Nucleus accumbens (tissue), 56 donors: ENCODE data around the gene PTGES2.
"Not testable (repeated sequence)": the region's sequence is repeated elsewhere in the genome, so short reads cannot be mapped to it uniquely, and the experiment has no call there.

Experiments used
- DNase-seq, 56 donors: peaks; one replicate each; lab custom pipeline; 2025; lab: John Stamatoyannopoulos, UW

PTGES2 gene

DNA sequence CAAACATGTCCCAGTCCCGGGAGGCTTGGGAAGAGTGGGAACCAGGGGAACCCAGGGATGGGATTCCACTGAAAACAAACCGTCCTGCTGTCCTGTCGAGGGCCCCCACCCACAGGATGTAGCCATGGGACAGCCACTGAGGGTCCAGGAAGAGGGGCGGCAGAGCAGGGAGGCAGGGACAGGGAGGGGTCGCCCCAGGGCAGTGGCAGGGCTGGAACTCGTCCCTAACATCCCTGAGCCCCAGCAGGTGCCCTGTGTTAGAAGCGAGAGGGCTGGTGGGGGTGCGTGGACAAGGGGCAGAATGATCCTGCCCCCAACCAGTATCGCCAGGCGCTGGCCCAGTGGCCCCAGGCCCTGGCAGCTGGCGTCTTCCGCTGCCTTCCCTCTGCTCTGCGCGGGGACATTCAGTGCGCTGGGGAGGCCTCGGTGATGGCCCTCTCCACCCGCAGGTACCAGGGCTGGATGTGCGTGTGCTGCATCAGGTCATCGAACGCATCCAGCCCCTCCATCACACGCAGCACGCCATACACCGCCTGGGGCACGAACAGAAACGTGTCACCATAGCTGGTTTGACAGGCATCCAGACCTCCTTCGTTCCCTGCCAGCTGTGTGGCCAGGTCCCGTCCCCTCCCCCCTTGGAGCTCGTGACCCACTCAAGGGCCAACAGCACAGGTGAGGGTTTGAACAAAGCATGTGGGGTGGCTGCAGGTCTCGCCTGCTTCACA, 6.6 kb downstream of the PTGES2 start:
- no peak for DNase-seq

DNA sequence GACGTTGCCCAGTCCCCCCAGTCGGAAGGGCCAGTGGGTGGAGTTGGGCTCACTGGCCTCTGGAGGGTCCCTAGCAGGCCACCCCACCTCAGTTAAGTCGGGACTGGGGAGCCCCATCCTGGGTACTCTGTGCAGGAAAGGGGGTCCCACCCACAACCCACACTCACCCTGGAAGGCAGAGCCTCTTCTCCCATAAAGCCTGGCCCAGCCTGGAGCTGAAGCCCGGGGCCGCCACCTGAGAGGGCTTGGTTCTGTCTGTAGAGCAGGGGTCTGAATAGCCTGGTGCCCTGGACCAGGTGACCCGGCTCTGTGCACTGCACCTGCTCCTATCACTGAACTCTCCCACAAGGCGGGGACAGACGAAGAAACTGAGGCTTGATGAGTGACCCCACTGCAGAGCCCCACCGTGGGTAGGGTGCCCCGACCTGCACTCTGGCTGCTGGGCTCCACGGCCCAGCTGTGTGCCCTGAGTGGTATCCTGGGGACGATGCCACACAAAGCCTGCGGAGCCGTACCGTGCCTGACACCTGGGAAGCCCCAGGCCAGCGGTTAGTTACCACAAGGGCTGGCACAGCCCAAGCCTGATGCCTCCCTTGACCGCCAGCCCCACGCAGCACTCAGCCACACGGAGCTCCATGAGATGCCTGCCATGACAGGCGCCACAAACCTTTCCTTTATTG, 7.3 kb downstream of the PTGES2 start:
- DNase-seq, result no peak

DNA sequence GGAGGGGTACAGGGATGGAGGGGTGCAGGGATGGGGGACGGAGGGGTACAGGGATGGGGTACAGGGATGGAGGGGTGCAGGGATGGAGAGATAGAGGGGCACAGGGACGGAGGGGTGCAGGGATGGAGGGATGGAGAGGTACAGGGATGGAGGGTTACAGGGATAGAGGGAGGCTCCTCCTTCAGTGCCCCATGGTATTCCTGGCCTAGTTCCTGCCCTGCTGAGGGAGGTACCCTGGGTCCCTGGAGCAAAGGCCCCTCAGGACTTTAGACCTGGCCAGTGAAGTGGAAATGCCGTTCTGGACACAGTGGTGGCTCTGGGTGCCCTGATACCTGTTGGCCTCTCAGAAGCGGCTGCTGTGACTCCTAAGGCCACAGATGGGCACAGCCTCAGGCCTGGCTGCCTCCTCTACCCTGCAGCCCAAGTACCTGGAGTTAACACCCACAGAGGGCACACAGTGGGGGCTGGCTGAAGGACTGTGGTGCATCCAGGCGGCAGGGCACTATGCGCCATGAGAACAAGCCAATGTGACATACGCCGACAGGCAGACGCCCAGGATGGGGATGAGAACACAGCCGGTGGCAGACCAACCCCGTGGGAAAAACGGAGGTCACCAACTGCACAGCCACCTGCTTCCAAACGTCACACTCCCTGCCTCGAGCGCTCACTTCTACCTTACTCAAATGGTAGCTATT, 8.4 kb downstream of the PTGES2 start:
- DNase-seq, result no peak

GRCh38 chr9:128118472-128118857, 9.1 kb downstream of the PTGES2 start:
- no peak for DNase-seq

DNA sequence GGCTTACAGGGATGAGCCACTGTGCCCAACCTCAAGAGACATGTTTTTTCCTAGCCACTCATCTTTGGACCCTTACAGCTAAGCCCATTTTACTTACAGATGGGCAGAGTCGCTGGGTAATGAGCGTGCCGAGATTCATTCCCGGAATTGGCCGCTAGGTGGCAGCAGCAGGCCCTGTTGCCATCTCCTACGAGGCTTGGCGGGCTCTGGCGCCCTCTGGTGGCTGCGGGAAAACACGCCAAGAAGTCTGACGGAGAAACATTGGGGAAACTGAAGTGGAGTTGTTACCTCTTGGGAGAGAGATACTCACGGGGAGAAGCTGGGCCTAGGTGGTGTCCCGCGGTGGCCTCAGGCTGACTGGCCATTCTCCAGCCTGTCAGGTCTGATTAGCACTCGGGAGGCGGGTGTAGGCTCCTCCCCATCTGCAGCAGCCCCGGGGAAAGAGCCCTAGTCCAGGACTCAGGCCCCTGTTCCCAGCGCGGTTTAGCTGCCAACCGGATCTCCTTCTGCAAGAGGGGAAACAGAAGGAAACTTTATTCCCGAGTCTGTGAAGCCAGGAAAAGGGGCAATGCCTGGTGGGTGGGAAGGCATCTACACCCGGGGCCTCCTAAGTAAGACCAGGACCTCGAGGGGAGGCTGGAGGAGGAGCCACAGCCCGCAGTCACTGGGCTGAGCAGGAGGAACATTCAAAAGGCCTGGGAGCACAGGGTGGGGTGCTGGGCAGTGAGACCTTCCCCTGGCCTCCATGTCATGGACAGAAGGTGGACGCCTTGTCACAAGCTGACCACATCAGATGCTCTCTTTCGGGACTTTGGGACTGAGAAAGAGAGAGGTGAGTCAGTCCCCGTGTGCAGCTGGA, 9.7 kb downstream of the PTGES2 start:
- peak in 53 of 56 donors; percentile 43 to 98 (median 83) for DNase-seq

DNA sequence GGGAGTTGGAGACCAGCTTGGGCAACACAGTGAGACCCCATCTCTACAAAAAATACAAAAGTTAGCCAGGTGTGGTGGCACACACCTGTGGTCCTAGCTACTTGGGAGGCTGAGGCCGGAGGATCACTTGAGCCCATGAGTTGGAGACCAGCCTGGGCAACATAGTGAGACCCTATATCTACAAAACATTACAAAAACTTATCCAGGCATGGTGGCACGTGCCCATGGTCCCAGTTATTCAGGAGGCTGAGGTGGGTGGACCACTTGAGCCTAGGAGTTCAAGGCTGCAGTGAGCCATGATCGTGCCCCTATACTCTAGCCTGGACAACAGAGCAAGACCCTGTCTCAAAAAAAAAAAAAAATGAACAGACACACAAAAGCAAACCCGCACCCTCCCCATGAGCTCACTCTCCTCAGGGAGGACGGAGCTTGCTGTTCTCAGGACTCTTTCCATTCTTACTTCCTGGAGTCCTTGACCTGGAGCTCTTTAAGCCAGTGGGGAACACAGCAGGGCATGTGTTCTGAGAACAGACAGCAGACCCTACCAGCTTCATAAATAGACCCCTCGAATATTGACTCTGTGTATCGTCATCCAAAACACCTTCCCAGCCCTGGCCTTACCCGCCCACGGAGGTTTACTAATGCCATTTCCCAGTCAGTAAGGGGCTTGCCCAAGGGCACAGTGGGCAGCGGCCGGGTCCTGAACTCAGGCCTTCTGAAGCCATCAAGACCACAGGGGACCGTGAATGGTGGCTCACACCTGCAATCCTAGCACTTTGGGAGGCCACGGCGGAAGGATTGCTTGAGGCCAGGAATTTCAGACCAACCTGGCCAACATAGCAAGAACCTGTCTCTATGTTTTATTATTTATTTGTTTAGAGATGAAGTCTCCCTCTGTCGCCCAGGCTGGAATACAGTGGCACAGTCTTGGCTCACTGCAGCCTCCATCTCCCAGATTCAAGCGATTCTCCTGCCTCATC, 11.1 kb downstream of the PTGES2 start:
- no peak for DNase-seq

DNA sequence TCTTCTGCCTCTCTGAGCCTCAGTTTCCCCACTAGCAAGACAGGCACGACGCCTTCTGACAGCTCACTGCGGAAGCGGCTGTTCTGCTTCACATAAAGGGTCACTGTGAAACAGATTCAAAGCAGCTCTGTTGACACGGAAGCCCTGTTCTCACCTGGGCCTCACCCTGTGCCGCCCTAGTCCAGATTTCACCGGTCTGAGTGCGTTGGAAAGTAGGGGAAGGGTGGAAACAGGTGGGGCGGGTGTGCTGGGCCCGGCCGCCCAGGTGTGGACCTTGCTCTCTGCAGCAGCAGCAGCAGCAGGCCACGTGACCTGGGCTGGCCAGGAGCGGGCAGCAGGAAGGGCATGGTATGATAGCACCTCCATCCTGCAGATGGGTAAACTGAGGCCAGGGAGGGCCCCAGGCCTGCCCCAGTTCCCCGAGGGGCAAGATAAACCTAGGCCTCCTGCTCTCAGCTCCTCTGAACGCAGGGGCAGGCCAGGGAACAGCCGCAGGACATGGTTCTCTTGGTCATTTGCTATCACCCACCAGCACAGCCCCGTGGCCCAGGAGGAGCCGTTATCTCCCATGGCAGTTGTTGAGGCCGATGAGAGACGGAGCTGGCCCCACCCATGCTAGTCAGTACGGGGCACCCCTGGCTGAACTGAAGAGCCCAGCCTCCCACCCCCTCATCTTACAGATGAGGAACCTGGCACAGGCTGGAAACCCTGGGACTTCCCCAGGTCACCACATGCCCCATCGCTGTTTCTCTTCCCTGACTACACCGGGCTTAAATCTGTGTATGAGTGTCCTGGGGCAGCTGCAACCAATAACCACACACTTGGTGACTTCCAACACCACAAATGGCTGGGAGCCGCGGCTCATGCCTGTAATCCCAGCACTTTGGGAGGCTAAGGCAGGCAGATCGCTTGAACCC, 12.1 kb downstream of the PTGES2 start:
- no peak for DNase-seq

DNA sequence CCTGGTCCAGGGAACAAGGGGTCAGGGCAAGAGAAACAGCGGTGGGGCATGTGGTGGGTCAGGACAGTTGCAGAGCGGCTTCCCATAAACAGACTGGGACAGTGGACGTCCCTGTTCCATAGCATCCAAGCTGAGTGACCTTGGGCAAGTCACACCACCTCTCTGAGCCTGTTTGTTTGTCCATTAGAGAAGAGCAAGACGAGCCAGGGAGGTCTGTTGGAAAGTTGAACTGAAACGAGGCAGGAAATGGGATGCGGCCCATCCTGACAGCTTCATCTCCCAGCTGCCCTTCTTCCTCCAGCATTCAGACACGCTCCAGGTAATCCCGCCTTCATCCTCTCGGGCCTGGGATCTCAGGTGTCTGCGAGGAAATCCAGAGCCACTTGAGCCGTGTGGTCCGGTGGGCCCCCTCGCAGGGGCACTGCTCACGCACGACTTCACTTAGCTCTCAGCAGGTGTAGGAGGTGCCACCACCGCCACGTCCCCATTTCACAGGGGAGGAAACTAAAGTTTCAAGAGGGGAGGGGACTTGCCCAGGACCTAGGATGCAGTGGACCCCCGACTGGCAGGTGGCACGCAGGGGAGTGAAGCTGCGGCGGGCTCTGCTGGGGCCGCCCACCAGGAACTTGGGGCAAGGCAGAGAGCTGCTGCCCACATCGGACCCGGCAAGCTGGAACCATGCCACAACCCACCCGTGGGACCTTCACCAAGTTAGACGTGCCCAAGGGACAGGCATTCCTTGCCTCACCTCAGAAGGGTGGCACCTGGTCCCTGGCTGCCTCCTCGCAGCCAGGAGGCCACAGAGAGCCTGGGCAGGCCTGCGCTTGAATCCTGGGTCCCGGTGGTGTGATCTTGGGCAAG, 13.0 kb downstream of the PTGES2 start:
- DNase-seq, result no peak

GRCh38 chr9:128113526-128114325, 13.8 kb downstream of the PTGES2 start:
- DNase-seq, result no peak

- DNase-seq, result not testable (repeated sequence)
Measured at GRCh38 chr9:128111726-128112125, 15.8 kb downstream of the PTGES2 start.

- DNase-seq, result peak in 2 of 56 donors; percentile 18 to 25
Measured at GRCh38 chr9:128109050-128109709, 18.3 kb downstream of the PTGES2 start.

DNA sequence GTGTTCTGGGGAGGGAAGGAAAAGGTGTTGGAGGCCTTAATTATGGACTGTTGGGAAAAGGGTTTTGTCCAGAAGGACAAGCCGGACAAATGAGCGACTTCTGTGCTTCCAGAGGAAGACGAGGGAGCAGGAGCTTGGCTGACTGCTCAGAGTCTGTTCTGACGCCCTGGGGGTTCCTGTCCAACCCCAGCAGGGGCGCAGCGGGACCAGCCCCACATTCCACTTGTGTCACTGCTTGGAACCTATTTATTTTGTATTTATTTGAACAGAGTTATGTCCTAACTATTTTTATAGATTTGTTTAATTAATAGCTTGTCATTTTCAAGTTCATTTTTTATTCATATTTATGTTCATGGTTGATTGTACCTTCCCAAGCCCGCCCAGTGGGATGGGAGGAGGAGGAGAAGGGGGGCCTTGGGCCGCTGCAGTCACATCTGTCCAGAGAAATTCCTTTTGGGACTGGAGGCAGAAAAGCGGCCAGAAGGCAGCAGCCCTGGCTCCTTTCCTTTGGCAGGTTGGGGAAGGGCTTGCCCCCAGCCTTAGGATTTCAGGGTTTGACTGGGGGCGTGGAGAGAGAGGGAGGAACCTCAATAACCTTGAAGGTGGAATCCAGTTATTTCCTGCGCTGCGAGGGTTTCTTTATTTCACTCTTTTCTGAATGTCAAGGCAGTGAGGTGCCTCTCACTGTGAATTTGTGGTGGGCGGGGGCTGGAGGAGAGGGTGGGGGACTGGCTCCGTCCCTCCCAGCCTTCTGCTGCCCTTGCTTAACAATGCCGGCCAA, 19.1 kb downstream of the PTGES2 start:
- no peak for DNase-seq

DNA sequence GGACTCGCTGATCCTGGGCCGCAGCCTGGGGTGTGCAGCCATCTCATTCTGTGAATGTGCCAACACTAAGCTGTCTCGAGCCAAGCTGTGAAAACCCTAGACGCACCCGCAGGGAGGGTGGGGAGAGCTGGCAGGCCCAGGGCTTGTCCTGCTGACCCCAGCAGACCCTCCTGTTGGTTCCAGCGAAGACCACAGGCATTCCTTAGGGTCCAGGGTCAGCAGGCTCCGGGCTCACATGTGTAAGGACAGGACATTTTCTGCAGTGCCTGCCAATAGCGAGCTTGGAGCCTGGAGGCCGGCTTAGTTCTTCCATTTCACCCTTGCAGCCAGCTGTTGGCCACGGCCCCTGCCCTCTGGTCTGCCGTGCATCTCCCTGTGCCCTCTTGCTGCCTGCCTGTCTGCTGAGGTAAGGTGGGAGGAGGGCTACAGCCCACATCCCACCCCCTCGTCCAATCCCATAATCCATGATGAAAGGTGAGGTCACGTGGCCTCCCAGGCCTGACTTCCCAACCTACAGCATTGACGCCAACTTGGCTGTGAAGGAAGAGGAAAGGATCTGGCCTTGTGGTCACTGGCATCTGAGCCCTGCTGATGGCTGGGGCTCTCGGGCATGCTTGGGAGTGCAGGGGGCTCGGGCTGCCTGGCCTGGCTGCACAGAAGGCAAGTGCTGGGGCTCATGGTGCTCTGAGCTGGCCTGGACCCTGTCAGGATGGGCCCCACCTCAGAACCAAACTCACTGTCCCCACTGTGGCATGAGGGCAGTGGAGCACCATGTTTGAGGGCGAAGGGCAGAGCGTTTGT, 19.9 kb downstream of the PTGES2 start:
- DNase-seq, result no peak

DNA sequence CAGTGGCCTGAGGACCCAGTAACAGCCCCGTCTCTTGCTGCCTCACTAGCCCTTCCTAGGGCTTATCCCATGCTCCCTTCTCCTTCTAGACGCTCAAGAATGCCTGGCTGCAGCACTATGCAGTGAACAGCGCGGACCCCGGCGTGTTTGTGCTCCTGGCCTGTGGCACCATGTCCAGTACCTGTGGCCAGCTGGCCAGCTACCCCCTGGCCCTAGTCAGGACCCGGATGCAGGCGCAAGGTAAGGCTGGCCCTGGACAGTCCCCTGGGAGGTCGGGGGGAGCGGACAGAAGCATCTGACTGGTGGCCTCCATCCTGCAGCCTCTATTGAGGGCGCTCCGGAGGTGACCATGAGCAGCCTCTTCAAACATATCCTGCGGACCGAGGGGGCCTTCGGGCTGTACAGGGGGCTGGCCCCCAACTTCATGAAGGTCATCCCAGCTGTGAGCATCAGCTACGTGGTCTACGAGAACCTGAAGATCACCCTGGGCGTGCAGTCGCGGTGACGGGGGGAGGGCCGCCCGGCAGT, 20.5 kb downstream of the PTGES2 start:
- DNase-seq, result no peak
